Measurements from ENCODE around the gene ERG. TPM values are rescaled to one million over a fixed set of nuclear protein-coding genes. Genes with fewer than 3 reads are reported as not detected.

Gene ERG
- total RNA-seq, 1 experiment from 2014 or later = 0.11 TPM

DNA sequence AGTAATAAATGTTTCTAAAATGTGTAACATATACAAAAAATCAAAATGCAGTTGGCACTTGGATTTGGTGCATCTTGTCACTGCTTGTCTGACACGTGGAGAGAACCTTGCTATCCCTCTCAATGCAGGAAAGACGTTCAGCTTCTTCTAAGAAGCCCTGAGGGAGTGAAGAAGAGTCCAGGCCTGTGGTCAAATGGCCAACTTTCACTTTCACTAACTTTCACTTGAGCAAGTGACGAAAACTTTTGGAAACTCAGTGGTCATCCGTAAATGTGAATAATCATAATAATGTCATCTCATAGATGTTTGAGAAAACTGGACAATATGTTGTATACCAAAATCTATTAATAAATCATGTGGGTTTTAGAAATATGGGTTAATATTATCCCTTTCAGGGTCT is 61.9 kb downstream of the ERG start:
- TF ChIP-seq, protein P1, sequence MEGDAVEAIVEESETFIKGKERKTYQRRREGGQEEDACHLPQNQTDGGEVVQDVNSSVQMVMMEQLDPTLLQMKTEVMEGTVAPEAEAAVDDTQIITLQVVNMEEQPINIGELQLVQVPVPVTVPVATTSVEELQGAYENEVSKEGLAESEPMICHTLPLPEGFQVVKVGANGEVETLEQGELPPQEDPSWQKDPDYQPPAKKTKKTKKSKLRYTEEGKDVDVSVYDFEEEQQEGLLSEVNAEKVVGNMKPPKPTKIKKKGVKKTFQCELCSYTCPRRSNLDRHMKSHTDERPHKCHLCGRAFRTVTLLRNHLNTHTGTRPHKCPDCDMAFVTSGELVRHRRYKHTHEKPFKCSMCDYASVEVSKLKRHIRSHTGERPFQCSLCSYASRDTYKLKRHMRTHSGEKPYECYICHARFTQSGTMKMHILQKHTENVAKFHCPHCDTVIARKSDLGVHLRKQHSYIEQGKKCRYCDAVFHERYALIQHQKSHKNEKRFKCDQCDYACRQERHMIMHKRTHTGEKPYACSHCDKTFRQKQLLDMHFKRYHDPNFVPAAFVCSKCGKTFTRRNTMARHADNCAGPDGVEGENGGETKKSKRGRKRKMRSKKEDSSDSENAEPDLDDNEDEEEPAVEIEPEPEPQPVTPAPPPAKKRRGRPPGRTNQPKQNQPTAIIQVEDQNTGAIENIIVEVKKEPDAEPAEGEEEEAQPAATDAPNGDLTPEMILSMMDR (conservative IDR thresholded peaks at IDR 0.05) = no peak
- Histone ChIP-seq H3K27ac (ENCODE audit: insufficient read length, low read depth, low read length) (no peak overlapping the region), H2AFZ (ENCODE audit: low read length) (no peak overlapping the region), H3K79me2 (ENCODE audit: insufficient read depth, low read length) (no peaks in the 10 kb centered on the region), H4K5ac (ENCODE audit: insufficient read length, low read depth, low read length) (no peak overlapping the region), H3K9me3 (ENCODE audit: control insufficient read depth, low read depth, low read length) (no peaks in the 10 kb centered on the region), H3K18ac (ENCODE audit: insufficient read length, low read depth, low read length) (no peak overlapping the region), H3K4me1 (ENCODE audit: insufficient read depth, low read length) (no peaks in the 10 kb centered on the region), H3K4ac (ENCODE audit: low read depth, low read length) (no peak overlapping the region), H3K14ac (ENCODE audit: insufficient read depth, low read length) (no peak overlapping the region), H3K79me1 (ENCODE audit: insufficient read depth, low read depth, low read length, poor library complexity, severe bottlenecking) (no peaks in the 10 kb centered on the region), H2BK20ac (ENCODE audit: low read depth, low read length, poor library complexity, severe bottlenecking) (no peak overlapping the region), H3T11ph (ENCODE audit: low read length) (no peak overlapping the region), H3K23me2 (ENCODE audit: insufficient read length, low read depth, low read length, poor library complexity, severe bottlenecking) (no peaks in the 10 kb centered on the region), H3K23ac (ENCODE audit: insufficient read length, low read depth, low read length) (no peak overlapping the region), H3K27me3 (ENCODE audit: insufficient read depth, low read length) (no peaks in the 10 kb centered on the region), H2AK5ac (ENCODE audit: insufficient read length, low read length) (no peak overlapping the region), H4K91ac (ENCODE audit: insufficient read length, low read depth, low read length) (no peak overlapping the region), H3K4me2 (ENCODE audit: insufficient read depth, insufficient read length, low read length) (no peak overlapping the region), H2BK12ac (ENCODE audit: insufficient read length, low read depth, low read length) (no peak overlapping the region), H4K8ac (replicated peaks; ENCODE audit: insufficient read length, low read depth, low read length) (no peak overlapping the region), H3K9ac (ENCODE audit: extremely low read depth, insufficient read length, low read length) (no peak overlapping the region), H3K56ac (ENCODE audit: insufficient read length, low read depth, low read length) (no peak overlapping the region), H2BK15ac (ENCODE audit: low read depth, low read length) (no peak overlapping the region), H2BK5ac (ENCODE audit: insufficient read length, low read length) (no peak overlapping the region), H4K20me1 (ENCODE audit: control insufficient read depth, insufficient read depth, insufficient read length) (no peaks in the 10 kb centered on the region), H2BK120ac (ENCODE audit: low read depth, low read length, poor library complexity, severe bottlenecking) (no peak overlapping the region)
- H3K4me3 Mint-ChIP-seq = no peak overlapping the region
- DNase-seq = no peak
- H3K9me3 Mint-ChIP-seq = no peaks in the 10 kb centered on the region
- H3K36me3 Mint-ChIP-seq (ENCODE audit: insufficient read depth in 1 of 3, low read depth in 3 of 3) = no peaks in the 10 kb centered on the region
- peaks cover 11% of the 10 kb centered on the region for H3K27me3 Mint-ChIP-seq (ENCODE audit: low read depth)
- no peak overlapping the region for H3K27ac Mint-ChIP-seq
- WGBS (ENCODE audit: extremely low coverage, insufficient read length, low lambda C conversion rate) = no CpG with 5 or more reads among the region's 4 CpGs
- H3K4me1 Mint-ChIP-seq = peaks cover 3% of the 10 kb centered on the region in 2 experiments; a peak in 2 of 4 replicates

All from H9 (cell line).